Neural cell (in vitro differentiated cells): ENCODE results near the gene STRA6. TPM values are rescaled to one million over a fixed set of nuclear protein-coding genes. Genes with fewer than 3 reads are reported as not detected.

Experiments used
- H2AFZ ChIP-seq: fragments of 200-600, 300-800 bp; sonication (generic), shearing (Covaris generic); 2 replicates; pipeline ENCODE4 v1.6.0; 2014; ENCODE audit warnings: low read depth, mild to moderate bottlenecking, antibody characterized with exemption, low read length, moderate library complexity
- H3F3A ChIP-seq: fragments of 200-600 bp; shearing (Covaris generic); 2 replicates; pipeline ENCODE4 v1.6.1; 2016; ENCODE audit warnings: mild to moderate bottlenecking, moderate library complexity, mixed read lengths, antibody characterized with exemption, low read length; ENCODE audit not compliant: insufficient read depth, poor library complexity, severe bottlenecking
- H3K27ac ChIP-seq: fragments of 200-600, 300-800 bp; sonication (generic), shearing (Covaris generic); 2 replicates; pipeline ENCODE4 v1.5.1; 2014; ENCODE audit warnings: mild to moderate bottlenecking, low read length, moderate library complexity
- H3K27me3 ChIP-seq: fragments of 300-800, 200-600 bp; sonication (generic), shearing (Covaris generic); 2 replicates; pipeline ENCODE4 v1.6.0; 2014; ENCODE audit warnings: mild to moderate bottlenecking, low read depth, low read length, moderate library complexity; ENCODE audit not compliant: insufficient read depth
- H3K36me3 ChIP-seq: fragments of 300-800, 200-600 bp; sonication (generic), shearing (Covaris generic); 2 replicates; pipeline ENCODE4 v1.5.1; 2014; ENCODE audit warnings: mild to moderate bottlenecking, antibody characterized with exemption, low read length, moderate library complexity; ENCODE audit not compliant: insufficient read depth
- H3K4me2 ChIP-seq: fragments of 300-800, 200-600 bp; sonication (generic), shearing (Covaris generic); 2 replicates; pipeline ENCODE4 v1.6.0; 2014; ENCODE audit warnings: mild to moderate bottlenecking, low read length
- H3K4me3 ChIP-seq: fragments of 300-800, 200-600 bp; sonication (generic), shearing (Covaris generic); 2 replicates; pipeline ENCODE4 v1.5.1; 2014; ENCODE audit warnings: mild to moderate bottlenecking, low read length, moderate library complexity
- H3K79me2 ChIP-seq: fragments of 200-600 bp; shearing (Covaris generic); replicated peaks from 2 replicates; pipeline ENCODE4 v1.6.0; 2014; ENCODE audit warnings: mild to moderate bottlenecking, low read length, moderate library complexity; ENCODE audit not compliant: insufficient read depth
- H3K9ac ChIP-seq: fragments of 300-800, 200-600 bp; sonication (generic), shearing (Covaris generic); 2 replicates; pipeline ENCODE4 v1.6.1; 2016; ENCODE audit warnings: mild to moderate bottlenecking, low read length, mixed read lengths
- H3K9me2 ChIP-seq: fragments of 200-600 bp; shearing (Covaris generic); 2 replicates; pipeline ENCODE4 v1.6.1; 2016; ENCODE audit warnings: mild to moderate bottlenecking, low read length, mixed read lengths; ENCODE audit not compliant: insufficient read depth
- H3K9me3 ChIP-seq: fragments of 200-600, 300-800 bp; sonication (generic), shearing (Covaris generic); 2 replicates; pipeline ENCODE4 v1.6.1; 2016; ENCODE audit warnings: mild to moderate bottlenecking, mixed run types, low read length, moderate library complexity, mixed read lengths
- H4K20me1 ChIP-seq: fragments of 200-600 bp; shearing (Covaris generic); 2 replicates; pipeline ENCODE4 v1.6.1; 2016; ENCODE audit warnings: mild to moderate bottlenecking, mixed run types; ENCODE audit not compliant: insufficient read depth
- EP300 ChIP-seq: fragments of 450-650 bp; conservative IDR thresholded peaks from 2 replicates; pipeline ENCODE4 v1.6.1; 2014; ENCODE audit warnings: antibody characterized with exemption, mild to moderate bottlenecking, moderate library complexity; ENCODE audit not compliant: poor library complexity, severe bottlenecking
- EZH2 ChIP-seq: fragments of 200-600, 300-800 bp; shearing (Covaris generic), sonication (generic); IDR thresholded peaks from 2 replicates; pipeline ENCODE4 v1.6.1; 2014; ENCODE audit warnings: antibody characterized with exemption, low read length, borderline replicate concordance, mild to moderate bottlenecking; ENCODE audit not compliant: insufficient read depth, poor library complexity, severe bottlenecking
- MXI1 ChIP-seq: fragments of 450-650 bp; conservative IDR thresholded peaks from 2 replicates; pipeline ENCODE4 v1.6.1; 2014; ENCODE audit warnings: antibody characterized with exemption, mild to moderate bottlenecking; ENCODE audit not compliant: poor library complexity, severe bottlenecking
- POLR2AphosphoS5 ChIP-seq: IDR thresholded peaks from 2 replicates; pipeline ENCODE4 v1.6.1; 2012
- RAD21 ChIP-seq: fragments of 450-650 bp; conservative IDR thresholded peaks from 2 replicates; pipeline ENCODE4 v1.6.1; 2014; ENCODE audit warnings: antibody characterized with exemption, mild to moderate bottlenecking, moderate library complexity
- SMC3 ChIP-seq: fragments of 450-650 bp; conservative IDR thresholded peaks from 2 replicates; pipeline ENCODE4 v1.6.1; 2014; ENCODE audit warnings: antibody characterized with exemption, mild to moderate bottlenecking, moderate library complexity; ENCODE audit not compliant: poor library complexity
- TAF1 ChIP-seq: IDR thresholded peaks from 2 replicates; pipeline ENCODE4 v1.6.1; 2012; ENCODE audit warnings: low read depth
- polyA plus RNA-seq: library from polyadenylated mRNA; depleted of rRNA; stranded (reverse); fragments of >200 nt; gene quantifications from 2 replicates; pipeline ENCODE4 v1.2.3, GENCODE V29; 2014
- TF ChIP-seq, protein P1 (sequence below): IDR thresholded peaks from 2 replicates; pipeline ENCODE4 v1.6.1; 2012; ENCODE audit warnings: borderline replicate concordance
- TF ChIP-seq, protein P2 (sequence below): fragments of 450-650 bp; IDR thresholded peaks from 2 replicates; pipeline ENCODE4 v1.5.1; 2014; ENCODE audit warnings: antibody characterized with exemption, mild to moderate bottlenecking, moderate library complexity; ENCODE audit not compliant: poor library complexity, severe bottlenecking

Gene STRA6
- polyA plus RNA-seq, 1 donor from 2014 or later = 4.4 TPM

DNA sequence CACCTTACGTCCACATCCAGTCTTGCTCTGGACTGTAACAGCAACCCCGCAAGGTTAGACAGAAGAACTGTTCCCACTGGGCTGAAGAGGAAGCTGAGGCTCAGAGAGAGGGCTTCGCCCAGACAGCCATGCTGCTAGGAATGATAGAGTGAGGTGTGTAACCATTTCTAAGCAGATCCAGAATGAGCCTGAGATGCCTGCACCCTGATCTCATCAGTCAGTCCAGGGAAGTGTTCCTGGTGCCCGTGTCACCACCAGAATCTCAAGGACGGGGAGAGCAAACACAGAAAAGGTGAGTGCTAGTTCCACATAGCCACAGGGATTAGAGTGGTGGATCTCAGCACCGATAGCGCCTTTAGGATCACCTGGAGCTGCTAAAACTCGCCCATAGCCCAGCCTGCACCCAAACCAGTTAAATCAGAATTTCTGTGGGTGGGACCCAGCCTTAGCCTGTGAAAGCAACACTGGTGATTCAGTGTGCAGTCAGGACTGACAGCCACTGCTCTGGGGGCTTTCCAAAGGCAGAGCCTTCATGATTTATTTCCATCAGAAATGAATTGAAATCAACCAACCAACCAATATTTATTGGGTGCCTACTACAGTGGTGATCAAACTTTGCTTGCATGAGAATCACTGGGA lies 16.8 kb downstream of the STRA6 start:
- no peaks in the 10 kb centered on the region for H3K9me3 ChIP-seq
- no peaks in the 10 kb centered on the region for H3K36me3 ChIP-seq
- no peaks in the 10 kb centered on the region for H3K9me2 ChIP-seq
- H3K27ac ChIP-seq = no peak overlapping the region
- H2AFZ ChIP-seq = no peak overlapping the region
- TF ChIP-seq POLR2AphosphoS5 (no peak), TAF1 (no peak), MXI1 (no peak), EP300 (no peak)
- TF ChIP-seq, protein P1, sequence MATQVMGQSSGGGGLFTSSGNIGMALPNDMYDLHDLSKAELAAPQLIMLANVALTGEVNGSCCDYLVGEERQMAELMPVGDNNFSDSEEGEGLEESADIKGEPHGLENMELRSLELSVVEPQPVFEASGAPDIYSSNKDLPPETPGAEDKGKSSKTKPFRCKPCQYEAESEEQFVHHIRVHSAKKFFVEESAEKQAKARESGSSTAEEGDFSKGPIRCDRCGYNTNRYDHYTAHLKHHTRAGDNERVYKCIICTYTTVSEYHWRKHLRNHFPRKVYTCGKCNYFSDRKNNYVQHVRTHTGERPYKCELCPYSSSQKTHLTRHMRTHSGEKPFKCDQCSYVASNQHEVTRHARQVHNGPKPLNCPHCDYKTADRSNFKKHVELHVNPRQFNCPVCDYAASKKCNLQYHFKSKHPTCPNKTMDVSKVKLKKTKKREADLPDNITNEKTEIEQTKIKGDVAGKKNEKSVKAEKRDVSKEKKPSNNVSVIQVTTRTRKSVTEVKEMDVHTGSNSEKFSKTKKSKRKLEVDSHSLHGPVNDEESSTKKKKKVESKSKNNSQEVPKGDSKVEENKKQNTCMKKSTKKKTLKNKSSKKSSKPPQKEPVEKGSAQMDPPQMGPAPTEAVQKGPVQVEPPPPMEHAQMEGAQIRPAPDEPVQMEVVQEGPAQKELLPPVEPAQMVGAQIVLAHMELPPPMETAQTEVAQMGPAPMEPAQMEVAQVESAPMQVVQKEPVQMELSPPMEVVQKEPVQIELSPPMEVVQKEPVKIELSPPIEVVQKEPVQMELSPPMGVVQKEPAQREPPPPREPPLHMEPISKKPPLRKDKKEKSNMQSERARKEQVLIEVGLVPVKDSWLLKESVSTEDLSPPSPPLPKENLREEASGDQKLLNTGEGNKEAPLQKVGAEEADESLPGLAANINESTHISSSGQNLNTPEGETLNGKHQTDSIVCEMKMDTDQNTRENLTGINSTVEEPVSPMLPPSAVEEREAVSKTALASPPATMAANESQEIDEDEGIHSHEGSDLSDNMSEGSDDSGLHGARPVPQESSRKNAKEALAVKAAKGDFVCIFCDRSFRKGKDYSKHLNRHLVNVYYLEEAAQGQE = no peak
- H3K27me3 ChIP-seq = no peaks in the 10 kb centered on the region
- no peak overlapping the region for H3K4me3 ChIP-seq
- H3K9ac ChIP-seq = no peak overlapping the region
- H3K79me2 ChIP-seq = no peaks in the 10 kb centered on the region
- no peaks in the 10 kb centered on the region for H3F3A ChIP-seq
- no peak overlapping the region for H3K4me2 ChIP-seq
- no peaks in the 10 kb centered on the region for H4K20me1 ChIP-seq

DNA sequence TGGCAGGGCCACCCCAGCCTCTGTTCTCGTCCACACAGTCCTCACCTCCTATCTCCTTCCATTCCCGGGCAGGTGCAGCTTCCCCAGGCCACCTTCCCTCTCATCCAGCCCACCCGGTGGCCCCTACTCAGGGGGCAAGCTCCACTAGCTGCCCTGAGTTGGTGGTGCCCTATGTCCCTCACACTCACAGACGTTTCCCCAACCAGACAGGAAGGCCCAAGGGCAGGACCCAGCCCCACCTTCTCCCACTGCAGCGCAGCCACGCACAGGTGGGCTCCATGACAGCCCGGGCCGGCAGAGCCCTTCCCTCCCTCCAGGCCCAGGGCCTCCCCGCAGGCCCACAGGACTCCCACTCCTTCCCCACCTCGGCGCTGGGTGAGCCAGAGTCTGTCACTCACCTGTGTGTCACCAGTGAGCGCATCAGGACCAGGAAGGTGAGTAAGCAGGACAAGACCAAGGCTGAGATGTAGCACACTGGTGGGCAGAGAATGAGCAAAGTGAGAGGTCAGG lies 17.9 kb downstream of the STRA6 start:
- Histone ChIP-seq H3K9me3 (no peaks in the 10 kb centered on the region), H3K9me2 (no peaks in the 10 kb centered on the region), H3F3A (no peaks in the 10 kb centered on the region), H3K36me3 (no peaks in the 10 kb centered on the region), H4K20me1 (no peaks in the 10 kb centered on the region), H3K9ac (no peak overlapping the region), H3K27me3 (no peaks in the 10 kb centered on the region), H3K4me3 (no peak overlapping the region), H2AFZ (no peak overlapping the region), H3K27ac (no peak overlapping the region), H3K79me2 (no peaks in the 10 kb centered on the region), H3K4me2 (no peak overlapping the region)
- TF ChIP-seq EZH2 = no peak
- no peak for TF ChIP-seq MXI1
- TF ChIP-seq, protein P2, sequence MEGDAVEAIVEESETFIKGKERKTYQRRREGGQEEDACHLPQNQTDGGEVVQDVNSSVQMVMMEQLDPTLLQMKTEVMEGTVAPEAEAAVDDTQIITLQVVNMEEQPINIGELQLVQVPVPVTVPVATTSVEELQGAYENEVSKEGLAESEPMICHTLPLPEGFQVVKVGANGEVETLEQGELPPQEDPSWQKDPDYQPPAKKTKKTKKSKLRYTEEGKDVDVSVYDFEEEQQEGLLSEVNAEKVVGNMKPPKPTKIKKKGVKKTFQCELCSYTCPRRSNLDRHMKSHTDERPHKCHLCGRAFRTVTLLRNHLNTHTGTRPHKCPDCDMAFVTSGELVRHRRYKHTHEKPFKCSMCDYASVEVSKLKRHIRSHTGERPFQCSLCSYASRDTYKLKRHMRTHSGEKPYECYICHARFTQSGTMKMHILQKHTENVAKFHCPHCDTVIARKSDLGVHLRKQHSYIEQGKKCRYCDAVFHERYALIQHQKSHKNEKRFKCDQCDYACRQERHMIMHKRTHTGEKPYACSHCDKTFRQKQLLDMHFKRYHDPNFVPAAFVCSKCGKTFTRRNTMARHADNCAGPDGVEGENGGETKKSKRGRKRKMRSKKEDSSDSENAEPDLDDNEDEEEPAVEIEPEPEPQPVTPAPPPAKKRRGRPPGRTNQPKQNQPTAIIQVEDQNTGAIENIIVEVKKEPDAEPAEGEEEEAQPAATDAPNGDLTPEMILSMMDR = no peak

DNA sequence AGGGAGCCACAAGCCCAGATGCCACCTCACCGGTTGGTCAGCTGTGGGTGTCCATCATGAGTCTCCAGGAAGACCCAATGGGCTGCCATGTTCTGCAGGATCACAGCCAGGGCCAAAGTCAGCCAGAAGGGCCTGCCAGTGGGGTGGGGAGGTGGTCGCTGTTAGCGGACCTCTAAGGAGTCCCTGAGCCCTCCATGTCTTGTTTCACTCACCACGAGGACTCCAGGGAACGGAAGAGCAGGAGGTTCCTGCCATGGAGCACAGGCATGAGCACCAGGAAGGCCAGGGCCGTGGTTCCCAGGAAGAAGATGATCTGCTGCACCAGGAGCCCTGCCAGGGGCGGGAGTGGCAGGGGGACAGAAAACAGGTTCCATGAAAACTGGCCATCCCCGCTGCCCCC lies 20.5 kb downstream of the STRA6 start:
- H3K36me3 ChIP-seq = no peaks in the 10 kb centered on the region
- no peaks in the 10 kb centered on the region for H3F3A ChIP-seq
- no peaks in the 10 kb centered on the region for H3K9me3 ChIP-seq
- H3K79me2 ChIP-seq = no peaks in the 10 kb centered on the region
- no peak for TF ChIP-seq MXI1
- TF ChIP-seq TAF1 = no peak
- TF ChIP-seq RAD21 = no peak
- TF ChIP-seq, protein P2 = no peak
- no peak for TF ChIP-seq POLR2AphosphoS5
- no peak for TF ChIP-seq EP300
- no peak for TF ChIP-seq EZH2
- TF ChIP-seq, protein P1 = no peak
- TF ChIP-seq SMC3 = no peak
- H4K20me1 ChIP-seq = no peaks in the 10 kb centered on the region
- no peak overlapping the region for H2AFZ ChIP-seq
- no peaks in the 10 kb centered on the region for H3K27me3 ChIP-seq
- H3K27ac ChIP-seq = no peak overlapping the region
- H3K9me2 ChIP-seq = no peaks in the 10 kb centered on the region
- H3K4me2 ChIP-seq = no peak overlapping the region
- H3K9ac ChIP-seq = no peak overlapping the region
- H3K4me3 ChIP-seq = no peak overlapping the region
